ENCODE measurements around the gene ADM.

The ADM gene

GRCh38 chr11:10282117-10282516 is 22.8 kb upstream of the ADM start:
- TF ChIP-seq, protein P1, sequence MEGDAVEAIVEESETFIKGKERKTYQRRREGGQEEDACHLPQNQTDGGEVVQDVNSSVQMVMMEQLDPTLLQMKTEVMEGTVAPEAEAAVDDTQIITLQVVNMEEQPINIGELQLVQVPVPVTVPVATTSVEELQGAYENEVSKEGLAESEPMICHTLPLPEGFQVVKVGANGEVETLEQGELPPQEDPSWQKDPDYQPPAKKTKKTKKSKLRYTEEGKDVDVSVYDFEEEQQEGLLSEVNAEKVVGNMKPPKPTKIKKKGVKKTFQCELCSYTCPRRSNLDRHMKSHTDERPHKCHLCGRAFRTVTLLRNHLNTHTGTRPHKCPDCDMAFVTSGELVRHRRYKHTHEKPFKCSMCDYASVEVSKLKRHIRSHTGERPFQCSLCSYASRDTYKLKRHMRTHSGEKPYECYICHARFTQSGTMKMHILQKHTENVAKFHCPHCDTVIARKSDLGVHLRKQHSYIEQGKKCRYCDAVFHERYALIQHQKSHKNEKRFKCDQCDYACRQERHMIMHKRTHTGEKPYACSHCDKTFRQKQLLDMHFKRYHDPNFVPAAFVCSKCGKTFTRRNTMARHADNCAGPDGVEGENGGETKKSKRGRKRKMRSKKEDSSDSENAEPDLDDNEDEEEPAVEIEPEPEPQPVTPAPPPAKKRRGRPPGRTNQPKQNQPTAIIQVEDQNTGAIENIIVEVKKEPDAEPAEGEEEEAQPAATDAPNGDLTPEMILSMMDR (conservative IDR thresholded peaks at IDR 0.05; ENCODE audit: control insufficient read depth, insufficient read depth, low read depth, low read length): no peak

GRCh38 chr11:10283991-10284390 is 20.9 kb upstream of the ADM start:
- no peak for DNase-seq (ENCODE audit: low read depth)
- H3K4me3 ChIP-seq (ENCODE audit: control insufficient read depth, low read depth, low read length): no peak overlapping the region
- TF ChIP-seq, protein P1 (conservative IDR thresholded peaks at IDR 0.05; ENCODE audit: control insufficient read depth, insufficient read depth, low read depth, low read length): no peak

More at GRCh38 chr11:10282117-10282516, 22.8 kb upstream of the ADM start:
- H3K4me3 ChIP-seq (ENCODE audit: control insufficient read depth, low read depth, low read length): no peak overlapping the region
- no peak for DNase-seq (ENCODE audit: low read depth)

DNA sequence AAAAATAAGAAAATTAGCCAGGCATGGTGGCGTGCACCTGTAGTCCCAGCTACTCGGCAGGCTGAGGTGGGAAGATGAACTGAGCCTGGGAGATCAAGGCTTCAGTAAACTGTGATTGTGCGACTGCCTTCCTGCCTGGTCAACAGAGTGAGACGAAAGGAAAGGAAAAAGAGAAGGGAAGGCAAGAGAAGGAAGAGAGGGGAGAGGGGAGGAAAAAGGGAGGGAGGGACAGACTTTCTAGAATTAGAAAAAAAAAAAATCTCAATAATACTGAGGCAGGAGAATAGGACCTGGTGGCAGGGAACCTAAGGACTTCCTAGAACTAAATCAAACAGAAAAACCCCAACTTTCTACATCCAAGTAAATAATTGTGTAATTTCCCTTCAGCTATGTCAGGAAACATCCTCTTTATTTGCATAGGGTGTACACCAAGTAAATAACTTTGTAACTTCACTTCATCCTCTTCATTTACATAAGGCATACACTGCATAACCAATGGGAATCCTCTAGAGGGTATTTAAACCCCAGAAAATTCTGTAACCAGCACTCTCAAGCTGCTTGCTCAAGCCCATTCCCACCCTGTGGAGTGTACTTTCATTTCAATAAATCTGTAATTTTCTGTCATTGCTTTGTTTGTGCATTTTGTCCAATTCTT is 19.6 kb upstream of the ADM start:
- DNase-seq (ENCODE audit: low read depth): no peak
- TF ChIP-seq, protein P1 (conservative IDR thresholded peaks at IDR 0.05; ENCODE audit: control insufficient read depth, insufficient read depth, low read depth, low read length): no peak
- no peak overlapping the region for H3K4me3 ChIP-seq (ENCODE audit: control insufficient read depth, low read depth, low read length)

- TF ChIP-seq, protein P1 (conservative IDR thresholded peaks at IDR 0.05; ENCODE audit: control insufficient read depth, insufficient read depth, low read depth, low read length): no peak
- H3K4me3 ChIP-seq (ENCODE audit: control insufficient read depth, low read depth, low read length): no peak overlapping the region
- DNase-seq (ENCODE audit: low read depth): no peak
Observed at GRCh38 chr11:10287140-10287539, 17.7 kb upstream of the ADM start.

DNA sequence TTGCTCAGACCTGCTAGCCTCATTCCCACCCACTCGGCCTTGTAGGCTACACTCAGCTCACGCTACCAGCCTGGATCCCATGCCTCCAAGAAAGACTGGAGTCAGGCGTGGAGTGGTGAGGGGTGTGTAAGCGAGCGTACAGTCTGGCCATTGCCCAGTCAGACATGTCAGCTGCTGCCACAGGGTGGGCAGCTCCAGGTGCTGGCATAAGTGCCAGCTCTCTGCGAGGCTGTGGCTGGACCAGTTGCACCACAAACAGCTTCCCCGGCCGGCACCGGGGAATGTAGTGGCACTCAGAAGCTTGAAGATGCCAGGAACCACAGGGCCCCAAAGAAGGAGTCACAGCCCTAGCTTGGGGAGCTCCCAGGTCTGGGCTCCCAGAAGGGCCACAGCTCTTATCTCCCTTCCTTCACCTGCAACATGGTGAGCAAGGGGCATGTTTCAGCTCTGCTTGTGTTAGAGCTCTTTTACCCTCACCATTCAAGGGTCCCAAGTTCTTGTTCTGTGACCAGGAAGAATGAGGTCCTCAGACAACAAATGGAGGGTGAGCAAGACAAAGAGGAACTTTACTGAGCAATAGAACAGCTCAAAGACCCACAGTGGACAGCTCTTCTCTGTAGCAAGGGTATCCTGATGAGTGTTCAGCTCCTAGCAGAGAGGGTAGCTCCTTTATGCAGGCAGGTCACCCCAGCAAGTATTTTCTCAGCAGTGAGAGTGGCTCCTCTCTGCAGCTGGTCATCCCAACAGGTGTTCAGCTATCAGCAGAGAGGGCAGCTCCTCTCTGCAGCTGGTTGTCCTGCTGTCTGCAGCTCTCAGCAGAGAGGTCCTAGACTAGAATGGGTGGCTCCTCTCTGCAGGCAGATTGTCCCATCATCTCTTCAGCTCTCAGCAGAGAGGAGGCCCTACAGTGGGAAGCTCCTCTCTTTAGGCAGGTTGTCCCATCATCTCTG is 16.8 kb upstream of the ADM start:
- DNase-seq (ENCODE audit: low read depth): no peak
- TF ChIP-seq, protein P1 (conservative IDR thresholded peaks at IDR 0.05; ENCODE audit: control insufficient read depth, insufficient read depth, low read depth, low read length): no peak
- no peak overlapping the region for H3K4me3 ChIP-seq (ENCODE audit: control insufficient read depth, low read depth, low read length)

DNA sequence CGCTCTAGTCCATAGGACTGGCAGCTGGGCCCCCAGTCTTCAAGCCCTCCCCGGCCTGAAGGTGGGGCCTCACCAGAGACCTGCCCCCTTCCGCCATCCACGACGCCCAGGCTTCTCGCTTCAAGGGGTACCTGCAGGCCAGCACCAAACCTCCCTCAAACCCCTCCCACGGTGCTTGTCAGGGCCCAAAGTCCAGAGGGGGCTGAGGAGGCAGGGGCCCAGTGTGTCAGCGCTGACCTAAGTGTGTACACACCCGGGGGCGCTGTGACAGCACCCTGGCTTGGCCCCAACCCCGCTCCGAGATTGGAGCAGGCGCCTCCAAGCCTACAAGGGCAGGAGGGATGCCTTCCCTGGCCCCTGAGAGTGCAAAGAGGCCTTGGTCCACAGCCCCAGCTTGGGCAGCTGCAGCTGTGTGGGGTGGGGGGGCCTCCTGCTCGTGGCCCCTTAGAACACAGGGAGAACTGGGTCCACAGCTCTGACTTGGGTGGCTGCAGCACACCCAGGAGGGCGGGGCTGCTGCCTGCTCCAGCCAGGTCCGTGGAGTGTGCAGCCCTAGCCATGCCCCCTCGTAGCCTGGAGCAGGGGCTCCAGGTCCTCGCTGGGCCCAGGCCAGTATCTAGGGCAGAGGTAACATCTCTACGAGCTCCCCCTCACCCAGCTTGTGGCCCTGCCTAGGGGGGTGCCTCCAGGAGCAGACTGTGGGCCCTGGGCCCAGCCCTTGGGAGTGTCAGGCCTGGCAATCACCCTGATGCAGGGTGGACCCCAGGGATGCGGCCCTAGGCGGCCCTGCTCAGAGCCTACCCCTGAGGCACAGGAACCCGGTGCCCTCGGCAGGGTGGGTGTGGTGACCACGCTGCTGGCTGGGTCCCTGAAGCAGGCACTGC is 15.8 kb upstream of the ADM start:
- TF ChIP-seq, protein P1 (conservative IDR thresholded peaks at IDR 0.05; ENCODE audit: control insufficient read depth, insufficient read depth, low read depth, low read length): no peak
- H3K4me3 ChIP-seq (ENCODE audit: control insufficient read depth, low read depth, low read length): no peak overlapping the region
- DNase-seq (ENCODE audit: low read depth): no peak
